ENCODE results near the gene SNX27. TPM values are rescaled to one million over a fixed set of nuclear protein-coding genes. Genes with fewer than 3 reads are reported as not detected.

Gene SNX27
- total RNA-seq, 1 experiment from 2014 or later = 42.2 TPM

DNA sequence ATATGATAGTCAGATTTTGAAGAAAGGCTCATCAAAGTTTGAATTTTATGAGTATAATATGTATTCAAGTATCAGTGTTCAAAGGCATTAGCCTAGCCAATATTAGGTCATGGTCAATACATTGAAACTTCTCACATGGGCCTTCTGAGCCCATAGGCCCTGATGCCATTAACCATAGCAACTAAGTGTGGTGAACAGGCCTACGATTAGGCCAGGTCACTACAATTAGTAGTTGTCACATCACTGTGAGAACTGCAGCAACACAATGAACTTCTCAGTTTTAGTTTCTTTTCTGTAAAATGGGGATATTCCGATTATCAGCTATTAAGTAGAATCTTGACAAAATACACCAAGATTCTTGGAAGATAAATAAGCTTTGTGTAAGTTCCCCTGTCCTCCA is 74.7 kb downstream of the SNX27 start:
- Histone ChIP-seq H2AFZ (ENCODE audit: low read depth, low read length, poor library complexity, severe bottlenecking) (no peak overlapping the region), H3K79me2 (ENCODE audit: insufficient read depth, low read length) (no peaks in the 10 kb centered on the region), H3K4me3 (replicated peaks in 1 of 2; ENCODE audit: low read depth in 1 of 2, low read length in 2 of 2) (no peak overlapping the region), H3K4me2 (ENCODE audit: low read length) (no peak overlapping the region), H4K20me1 (ENCODE audit: insufficient read depth) (no peaks in the 10 kb centered on the region), H3K9me3 (ENCODE audit: control insufficient read depth in 1 of 2, insufficient read depth in 1 of 2, low read depth in 1 of 2, low read length in 2 of 2) (no peaks in the 10 kb centered on the region), H3K4me1 (ENCODE audit: control insufficient read depth in 1 of 2, insufficient read depth in 2 of 2, low read length in 2 of 2) (peaks cover 2 to 11% of the 10 kb centered on the region in 2 experiments), H3K27ac (ENCODE audit: low read depth, low read length) (no peak overlapping the region), H3K9me2 (ENCODE audit: insufficient read depth) (no peaks in the 10 kb centered on the region), H3K9ac (ENCODE audit: low read length) (no peak overlapping the region), H3K27me3 (ENCODE audit: insufficient read depth, low read length) (no peaks in the 10 kb centered on the region), H3K36me3 (ENCODE audit: control insufficient read depth in 1 of 2, insufficient read depth in 2 of 2, low read length in 2 of 2) (no peaks in the 10 kb centered on the region)
- RAD21 ChIA-PET (ENCODE audit: low non-redundant PET in 1 of 2, low total read pairs in 2 of 2, uncharacterized antibody in 2 of 2, unreplicated experiment in 2 of 2) = no interaction called here
- no peak for DNase-seq (ENCODE audit: low read depth, low spot score)
- ATAC-seq = no peak
- POLR2A ChIA-PET = no interaction called here
- CTCF ChIA-PET = no interaction called here
- no peak for TF ChIP-seq EGR1 (IDR thresholded peaks at IDR 0.05; ENCODE audit: low read depth)
- TF ChIP-seq ZNF274 (IDR thresholded peaks at IDR 0.05; ENCODE audit: low read depth, low read length) = no peak
- no peak for TF ChIP-seq JUND (IDR thresholded peaks at IDR 0.05)
- TF ChIP-seq, protein P1, sequence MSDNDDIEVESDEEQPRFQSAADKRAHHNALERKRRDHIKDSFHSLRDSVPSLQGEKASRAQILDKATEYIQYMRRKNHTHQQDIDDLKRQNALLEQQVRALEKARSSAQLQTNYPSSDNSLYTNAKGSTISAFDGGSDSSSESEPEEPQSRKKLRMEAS (IDR thresholded peaks at IDR 0.05) = no peak
- TF ChIP-seq SP1 (IDR thresholded peaks at IDR 0.05; ENCODE audit: low read depth) = no peak
- no peak for TF ChIP-seq FOSL1 (IDR thresholded peaks at IDR 0.05; ENCODE audit: low read depth)
- no peak for TF ChIP-seq CBX3 (IDR thresholded peaks at IDR 0.05; ENCODE audit: low read depth)
- no TSS peak for BruUV-seq (replicated peaks)
- intact Hi-C loops (cut with micrococcal nuclease) = no loop called here

GRCh38 chr1:151689494-151689893 is 77.6 kb downstream of the SNX27 start:
- intact Hi-C loops (cut with micrococcal nuclease) = no loop called here
- BruUV-seq (replicated peaks) = no TSS peak
- RAD21 ChIA-PET (ENCODE audit: low non-redundant PET in 1 of 2, low total read pairs in 2 of 2, uncharacterized antibody in 2 of 2, unreplicated experiment in 2 of 2) = no interaction called here

More at GRCh38 chr1:151689494-151689893, 77.6 kb downstream of the SNX27 start:
- POLR2A ChIA-PET = no interaction called here
- H4K20me1 ChIP-seq (ENCODE audit: insufficient read depth) = no peaks in the 10 kb centered on the region
- H3K9ac ChIP-seq (ENCODE audit: low read length) = no peak overlapping the region
- H2AFZ ChIP-seq (ENCODE audit: low read depth, low read length, poor library complexity, severe bottlenecking) = no peak overlapping the region
- no peak for TF ChIP-seq EZH2 (IDR thresholded peaks at IDR 0.05)
- TF ChIP-seq, protein P2, sequence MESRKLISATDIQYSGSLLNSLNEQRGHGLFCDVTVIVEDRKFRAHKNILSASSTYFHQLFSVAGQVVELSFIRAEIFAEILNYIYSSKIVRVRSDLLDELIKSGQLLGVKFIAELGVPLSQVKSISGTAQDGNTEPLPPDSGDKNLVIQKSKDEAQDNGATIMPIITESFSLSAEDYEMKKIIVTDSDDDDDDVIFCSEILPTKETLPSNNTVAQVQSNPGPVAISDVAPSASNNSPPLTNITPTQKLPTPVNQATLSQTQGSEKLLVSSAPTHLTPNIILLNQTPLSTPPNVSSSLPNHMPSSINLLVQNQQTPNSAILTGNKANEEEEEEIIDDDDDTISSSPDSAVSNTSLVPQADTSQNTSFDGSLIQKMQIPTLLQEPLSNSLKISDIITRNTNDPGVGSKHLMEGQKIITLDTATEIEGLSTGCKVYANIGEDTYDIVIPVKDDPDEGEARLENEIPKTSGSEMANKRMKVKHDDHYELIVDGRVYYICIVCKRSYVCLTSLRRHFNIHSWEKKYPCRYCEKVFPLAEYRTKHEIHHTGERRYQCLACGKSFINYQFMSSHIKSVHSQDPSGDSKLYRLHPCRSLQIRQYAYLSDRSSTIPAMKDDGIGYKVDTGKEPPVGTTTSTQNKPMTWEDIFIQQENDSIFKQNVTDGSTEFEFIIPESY (IDR thresholded peaks at IDR 0.05; ENCODE audit: extremely low read depth, insufficient replicate concordance, low read length) = no peak
- TF ChIP-seq SRF (IDR thresholded peaks at IDR 0.05; ENCODE audit: low read depth) = no peak
- no peaks in the 10 kb centered on the region for H3K79me2 ChIP-seq (ENCODE audit: insufficient read depth, low read length)
- H3K9me3 ChIP-seq (ENCODE audit: control insufficient read depth in 1 of 2, insufficient read depth in 1 of 2, low read depth in 1 of 2, low read length in 2 of 2) = no peaks in the 10 kb centered on the region
- H3K27ac ChIP-seq (ENCODE audit: low read depth, low read length) = no peak overlapping the region
- CTCF ChIA-PET = no interaction called here
- no peaks in the 10 kb centered on the region for H3K27me3 ChIP-seq (ENCODE audit: insufficient read depth, low read length)
- H3K4me3 ChIP-seq (replicated peaks in 1 of 2; ENCODE audit: low read depth in 1 of 2, low read length in 2 of 2) = no peak overlapping the region
- H3K36me3 ChIP-seq (ENCODE audit: control insufficient read depth in 1 of 2, insufficient read depth in 2 of 2, low read length in 2 of 2) = peaks cover 9 to 12% of the 10 kb centered on the region in 2 experiments; a peak in 2 of 4 replicates
- no peaks in the 10 kb centered on the region for H3K4me1 ChIP-seq (ENCODE audit: control insufficient read depth in 1 of 2, insufficient read depth in 2 of 2, low read length in 2 of 2)
- DNase-seq (ENCODE audit: low read depth, low spot score) (no peak), ATAC-seq (no peak)
- H3K4me2 ChIP-seq (ENCODE audit: low read length) = no peak overlapping the region
- H3K9me2 ChIP-seq (ENCODE audit: insufficient read depth) = no peaks in the 10 kb centered on the region

Measured in HCT116 (cell line).